ENCODE data around the gene SLC26A5.
"Not testable (repeated sequence)": the region's sequence is repeated elsewhere in the genome, so short reads cannot be mapped to it uniquely, and the experiment has no call there.

The SLC26A5 gene

DNA sequence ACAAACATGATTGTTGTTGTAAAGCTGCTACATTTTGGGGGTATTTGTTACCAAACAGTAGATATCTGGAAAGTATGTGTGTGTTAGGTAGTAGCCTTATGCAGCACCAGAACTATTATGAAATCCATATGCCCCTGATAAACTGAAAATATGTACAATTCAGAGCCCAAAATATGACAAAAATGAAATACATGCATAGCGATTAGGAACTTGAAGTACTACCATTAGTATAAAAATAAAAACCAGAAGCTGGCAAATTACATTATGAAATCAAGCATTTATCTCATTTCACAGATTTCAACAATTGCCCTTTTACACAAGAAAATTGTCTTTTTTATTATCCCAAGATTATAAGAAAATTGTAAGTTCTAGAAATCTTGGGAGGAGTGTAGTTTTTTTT, 33.9 kb downstream of the SLC26A5 start:
- TF ChIP-seq, protein P1, sequence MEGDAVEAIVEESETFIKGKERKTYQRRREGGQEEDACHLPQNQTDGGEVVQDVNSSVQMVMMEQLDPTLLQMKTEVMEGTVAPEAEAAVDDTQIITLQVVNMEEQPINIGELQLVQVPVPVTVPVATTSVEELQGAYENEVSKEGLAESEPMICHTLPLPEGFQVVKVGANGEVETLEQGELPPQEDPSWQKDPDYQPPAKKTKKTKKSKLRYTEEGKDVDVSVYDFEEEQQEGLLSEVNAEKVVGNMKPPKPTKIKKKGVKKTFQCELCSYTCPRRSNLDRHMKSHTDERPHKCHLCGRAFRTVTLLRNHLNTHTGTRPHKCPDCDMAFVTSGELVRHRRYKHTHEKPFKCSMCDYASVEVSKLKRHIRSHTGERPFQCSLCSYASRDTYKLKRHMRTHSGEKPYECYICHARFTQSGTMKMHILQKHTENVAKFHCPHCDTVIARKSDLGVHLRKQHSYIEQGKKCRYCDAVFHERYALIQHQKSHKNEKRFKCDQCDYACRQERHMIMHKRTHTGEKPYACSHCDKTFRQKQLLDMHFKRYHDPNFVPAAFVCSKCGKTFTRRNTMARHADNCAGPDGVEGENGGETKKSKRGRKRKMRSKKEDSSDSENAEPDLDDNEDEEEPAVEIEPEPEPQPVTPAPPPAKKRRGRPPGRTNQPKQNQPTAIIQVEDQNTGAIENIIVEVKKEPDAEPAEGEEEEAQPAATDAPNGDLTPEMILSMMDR (IDR thresholded peaks at IDR 0.05; ENCODE audit: low read depth, low read length, missing control alignments), result no peak
- no peak for DNase-seq (ENCODE audit: extremely low read depth, low read depth)
- H3K4me3 ChIP-seq (replicated peaks; ENCODE audit: low read depth, low read length), result no peak overlapping the region

DNA sequence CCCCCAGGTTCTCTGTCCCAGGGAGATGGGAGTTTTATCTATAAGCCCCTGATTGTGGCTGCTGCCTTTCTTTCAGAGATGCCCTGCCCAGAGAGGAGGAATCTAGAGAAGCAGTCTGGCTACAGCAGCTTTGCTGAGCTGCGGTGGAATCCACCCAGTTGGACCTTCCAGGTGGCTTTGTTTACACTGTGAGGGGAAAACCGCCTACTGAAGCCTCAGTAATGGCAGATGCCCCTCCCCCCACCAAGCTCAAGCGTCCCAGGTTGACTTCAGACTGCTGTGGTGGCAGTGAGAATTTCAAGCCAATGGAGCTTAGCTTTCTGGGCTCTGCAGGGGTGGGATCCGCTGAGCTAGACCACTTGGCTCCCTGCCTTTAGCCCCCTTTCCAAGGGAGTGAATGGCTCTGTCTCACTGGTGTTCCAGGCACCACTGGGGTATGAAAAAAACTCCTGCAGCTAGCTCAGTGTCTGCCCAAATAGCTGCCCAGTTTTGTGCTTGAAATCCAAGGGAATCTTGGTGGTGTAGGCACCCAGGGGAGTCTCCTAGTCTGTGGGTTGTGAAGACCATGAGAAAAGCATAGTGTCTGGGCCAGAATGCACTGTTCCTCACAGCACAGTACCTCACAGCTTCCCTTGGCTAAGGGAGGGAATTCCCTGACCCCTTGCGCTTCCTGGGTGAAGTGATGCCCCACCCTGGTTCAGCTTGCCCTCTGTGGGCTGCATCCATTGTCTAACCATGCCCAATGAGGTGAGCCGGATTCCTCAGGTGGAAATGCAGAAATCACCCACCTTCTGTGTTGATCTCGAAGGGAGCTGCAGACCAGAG, 40.0 kb downstream of the SLC26A5 start:
- not testable (repeated sequence) for H3K4me3 ChIP-seq (replicated peaks; ENCODE audit: low read depth, low read length); DNase-seq (ENCODE audit: extremely low read depth, low read depth)

DNA sequence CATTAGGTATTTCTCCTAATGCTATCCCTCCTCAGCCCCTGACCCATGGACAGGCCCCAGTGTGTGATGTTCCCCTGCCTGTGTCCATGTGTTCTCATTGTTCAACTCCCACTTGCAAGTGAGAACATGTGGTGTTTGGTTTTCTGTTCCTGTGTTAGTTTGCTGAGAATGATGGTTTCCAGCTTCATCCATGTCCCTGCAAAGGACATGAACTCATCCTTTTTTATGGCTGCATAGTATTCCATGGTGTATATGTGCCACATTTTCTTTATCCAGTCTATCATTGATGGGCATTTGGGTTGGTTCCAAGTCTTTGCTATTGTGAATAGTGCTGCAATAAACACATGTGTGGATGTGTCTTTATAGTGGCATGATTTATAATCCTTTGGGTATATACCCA, 46.3 kb downstream of the SLC26A5 start:
- H3K4me3 ChIP-seq (replicated peaks; ENCODE audit: low read depth, low read length); DNase-seq (ENCODE audit: extremely low read depth, low read depth): not testable (repeated sequence)

DNA sequence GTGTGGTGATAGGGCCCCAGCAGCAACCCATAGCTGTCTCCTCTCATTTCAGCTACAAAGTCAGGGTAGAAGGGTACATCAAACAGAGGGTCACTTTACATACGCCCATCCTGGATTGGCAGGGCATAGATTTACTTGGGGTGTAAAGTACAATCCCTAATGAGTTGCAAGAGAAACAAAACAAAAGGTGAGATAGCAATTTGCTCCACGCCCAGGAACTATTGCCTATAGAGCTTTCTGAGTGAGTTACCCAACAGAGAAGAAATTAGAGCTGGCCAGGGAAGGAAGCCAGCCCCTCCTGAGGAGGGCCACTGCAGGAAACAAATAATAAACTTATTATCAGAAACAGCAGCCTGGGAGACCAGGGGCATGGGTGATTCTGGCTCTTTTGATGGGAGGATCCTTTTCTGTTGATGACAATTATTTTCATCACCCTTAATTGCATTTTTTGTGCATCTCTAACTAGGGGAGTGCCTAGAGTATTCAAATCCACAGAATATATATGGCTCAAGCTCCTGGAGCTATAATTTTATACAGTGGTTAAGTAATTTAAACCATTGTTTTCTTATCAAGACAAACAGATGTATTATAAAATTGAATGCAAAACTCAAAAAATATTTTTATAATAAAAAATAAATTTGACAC, 47.4 kb downstream of the SLC26A5 start:
- H3K4me3 ChIP-seq (replicated peaks; ENCODE audit: low read depth, low read length), result no peak overlapping the region
- TF ChIP-seq, protein P1 (IDR thresholded peaks at IDR 0.05; ENCODE audit: low read depth, low read length, missing control alignments), result no peak
- DNase-seq (ENCODE audit: extremely low read depth, low read depth), result no peak

DNA sequence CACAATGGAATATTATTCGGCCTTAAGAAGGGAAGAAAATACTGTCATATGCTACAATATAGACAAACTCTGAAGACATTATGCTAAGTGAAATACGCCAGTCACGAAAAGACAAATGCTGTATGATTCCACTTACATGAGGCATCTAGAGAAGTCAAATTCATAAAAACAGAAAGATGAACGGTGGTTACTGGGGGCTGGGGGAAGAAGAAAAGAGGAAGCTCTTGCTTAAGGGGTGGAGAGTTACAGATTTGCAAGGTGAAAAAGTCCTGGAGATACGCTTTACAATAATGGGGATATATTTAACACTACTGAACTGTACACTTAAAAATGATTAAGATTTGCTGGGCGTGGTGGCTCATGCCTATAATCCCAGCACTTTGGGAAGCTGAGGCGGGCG, 49.5 kb downstream of the SLC26A5 start:
- TF ChIP-seq, protein P1 (IDR thresholded peaks at IDR 0.05; ENCODE audit: low read depth, low read length, missing control alignments), result no peak
- no peak overlapping the region for H3K4me3 ChIP-seq (replicated peaks; ENCODE audit: low read depth, low read length)
- no peak for DNase-seq (ENCODE audit: extremely low read depth, low read depth)

DNA sequence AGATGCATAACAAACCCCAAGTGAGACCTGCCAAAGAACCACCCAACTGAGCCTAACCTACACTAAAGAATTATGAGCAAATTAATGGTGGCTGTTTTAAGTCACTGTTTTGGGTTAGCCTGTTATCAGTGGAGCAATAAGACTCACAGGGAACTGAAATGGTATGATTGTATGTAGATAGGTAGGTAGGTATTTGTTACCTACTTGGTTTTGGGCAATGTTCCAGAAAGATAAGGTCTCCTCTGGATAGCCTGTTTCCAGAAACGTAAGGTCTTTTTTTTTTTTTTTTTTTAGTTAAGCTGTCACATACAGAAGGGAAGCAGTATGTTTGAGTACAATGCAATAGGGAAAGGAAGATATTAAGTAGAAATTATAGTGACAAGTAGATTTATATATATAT, 50.9 kb downstream of the SLC26A5 start:
- no peak for DNase-seq (ENCODE audit: extremely low read depth, low read depth)
- TF ChIP-seq, protein P1 (IDR thresholded peaks at IDR 0.05; ENCODE audit: low read depth, low read length, missing control alignments), result no peak
- H3K4me3 ChIP-seq (replicated peaks; ENCODE audit: low read depth, low read length), result no peak overlapping the region

DNA sequence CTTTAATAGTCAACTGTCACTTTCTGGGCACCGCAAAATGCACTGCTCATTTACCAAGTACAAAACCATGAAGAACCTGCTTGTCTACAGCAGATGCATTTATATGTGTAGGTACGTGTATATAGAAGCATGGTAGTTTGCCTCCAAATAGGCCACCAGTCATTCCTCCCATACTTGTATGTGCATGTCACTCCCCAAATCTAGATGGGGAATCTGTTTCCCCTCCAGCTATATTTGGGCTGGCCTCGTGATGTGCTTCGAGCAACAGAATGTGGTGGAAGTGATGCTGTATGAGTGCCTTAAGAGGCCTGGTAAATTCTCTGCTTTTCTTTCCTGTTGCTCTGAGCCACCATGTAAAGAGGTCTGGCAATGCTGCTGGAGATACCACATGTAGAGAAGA, 51.4 kb downstream of the SLC26A5 start:
- no peak overlapping the region for H3K4me3 ChIP-seq (replicated peaks; ENCODE audit: low read depth, low read length)
- no peak for DNase-seq (ENCODE audit: extremely low read depth, low read depth)
- TF ChIP-seq, protein P1 (IDR thresholded peaks at IDR 0.05; ENCODE audit: low read depth, low read length, missing control alignments), result no peak

All from HFF-Myc (cell line).